CD4-positive, alpha-beta T cell treated with Interferon alpha-2 for 1 hour (primary cell): ENCODE measurements around the gene SALL1.

Experiments
- DNase-seq, 2 donors: peaks; one replicate each; pipeline ENCODE4 v3.0.0-alpha.2; 2020 to 2022

Gene SALL1

DNA sequence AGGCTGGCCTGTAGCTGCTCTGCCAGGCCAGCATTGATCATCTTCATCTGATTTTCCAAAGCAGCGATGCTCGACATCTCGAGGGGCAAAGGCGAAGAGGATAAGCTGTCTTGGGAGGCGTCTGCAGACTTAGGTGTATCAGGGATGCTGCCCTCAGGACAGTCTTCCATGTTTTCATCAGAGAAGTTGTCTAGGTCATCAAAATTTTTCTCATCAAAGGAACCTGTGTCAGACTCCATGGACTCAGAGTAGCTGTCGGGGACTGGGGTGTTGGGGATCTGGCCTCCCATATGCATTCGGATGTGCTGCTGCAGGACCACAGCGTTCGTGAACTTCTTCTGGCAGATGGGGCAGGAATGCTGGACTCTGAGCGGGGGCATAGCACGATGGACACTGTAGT lies 11.5 kb downstream of the SALL1 start:
- DNase-seq: no peak

DNA sequence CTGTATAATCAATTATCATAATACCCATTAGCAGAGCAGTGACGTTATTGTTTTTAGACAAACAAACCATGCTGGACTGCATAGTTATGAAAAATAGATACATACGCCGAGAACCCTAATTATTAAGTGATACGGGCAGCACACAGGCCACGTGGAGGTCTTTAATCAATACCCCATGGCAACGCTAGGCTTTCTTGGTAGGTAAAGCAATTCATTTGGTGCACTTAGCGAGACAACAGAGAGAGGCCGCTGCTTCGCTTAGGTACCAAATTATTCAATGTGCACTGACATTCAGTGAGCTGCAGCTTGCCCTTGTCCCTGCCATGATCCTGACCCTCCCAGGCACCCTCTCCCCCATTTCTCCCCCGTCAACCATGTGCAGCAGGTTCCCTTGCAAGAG lies 12.9 kb downstream of the SALL1 start:
- no peak for DNase-seq

DNA sequence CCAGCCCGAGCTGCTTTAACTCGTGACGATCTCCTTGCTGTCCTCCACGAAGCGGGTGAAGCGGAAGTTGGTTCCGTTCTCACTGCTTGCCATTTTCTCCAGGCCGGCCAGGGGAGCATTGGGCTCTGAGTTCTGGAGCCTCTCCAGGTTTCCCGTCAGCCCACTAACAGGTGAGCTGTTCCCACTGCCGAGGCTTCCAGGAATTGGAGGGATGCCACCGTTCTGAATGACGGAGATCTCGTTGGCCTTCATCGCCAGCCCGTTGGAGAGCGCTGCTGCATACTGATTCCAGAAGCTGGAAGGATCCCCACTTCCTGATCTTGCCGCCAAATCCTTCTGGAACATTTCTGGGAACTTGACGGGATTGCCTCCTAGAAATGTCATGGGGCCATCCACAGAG lies 14.0 kb downstream of the SALL1 start:
- DNase-seq: no peak

DNA sequence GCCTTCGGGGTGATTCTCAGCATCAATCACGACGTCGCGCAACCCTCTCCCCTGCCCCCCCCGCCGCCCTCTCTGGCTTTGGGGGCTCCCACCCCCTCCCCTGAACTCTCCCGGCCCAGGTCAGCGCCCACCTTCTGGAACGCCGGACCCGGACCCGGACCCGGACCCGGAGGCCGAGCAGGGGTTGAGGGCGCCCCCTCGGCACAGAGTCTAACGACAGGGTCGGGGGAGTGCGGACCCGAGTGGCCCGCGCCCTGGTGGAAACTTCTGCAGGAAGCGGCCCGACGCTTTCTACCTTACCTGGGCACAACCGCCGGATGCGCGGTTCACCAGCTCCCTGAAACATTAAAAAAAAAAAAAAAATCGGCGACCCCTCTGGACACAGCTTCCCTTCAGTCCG lies 16.2 kb downstream of the SALL1 start:
- no peak for DNase-seq

DNA sequence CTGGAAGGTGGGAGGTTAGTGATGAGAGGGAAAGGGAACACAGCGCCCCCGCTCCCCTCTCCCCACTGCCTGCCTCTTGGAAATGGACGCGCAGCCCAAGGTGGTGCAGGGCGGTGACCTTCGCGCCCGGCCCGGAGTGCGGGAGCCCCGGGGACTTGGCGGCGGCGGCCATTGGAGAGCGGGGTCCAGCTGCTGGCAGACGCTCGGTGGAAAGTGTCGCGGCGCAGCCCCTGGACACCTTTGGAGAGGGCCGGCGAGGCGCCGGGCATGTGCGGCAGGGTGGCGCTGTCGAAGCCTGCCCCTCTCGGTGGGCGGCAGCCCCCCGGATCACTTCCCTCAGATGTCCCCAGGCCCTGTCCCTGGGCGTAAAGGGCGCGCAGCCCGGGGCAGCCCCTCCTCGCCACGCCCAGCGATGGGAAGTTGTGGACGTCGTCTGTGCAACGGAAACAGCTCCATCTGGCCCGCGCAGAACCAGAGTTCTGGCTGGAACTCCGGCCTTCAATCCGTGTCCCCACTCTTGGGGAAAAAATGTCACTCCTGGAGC lies 16.7 kb downstream of the SALL1 start:
- DNase-seq: no peak

DNA sequence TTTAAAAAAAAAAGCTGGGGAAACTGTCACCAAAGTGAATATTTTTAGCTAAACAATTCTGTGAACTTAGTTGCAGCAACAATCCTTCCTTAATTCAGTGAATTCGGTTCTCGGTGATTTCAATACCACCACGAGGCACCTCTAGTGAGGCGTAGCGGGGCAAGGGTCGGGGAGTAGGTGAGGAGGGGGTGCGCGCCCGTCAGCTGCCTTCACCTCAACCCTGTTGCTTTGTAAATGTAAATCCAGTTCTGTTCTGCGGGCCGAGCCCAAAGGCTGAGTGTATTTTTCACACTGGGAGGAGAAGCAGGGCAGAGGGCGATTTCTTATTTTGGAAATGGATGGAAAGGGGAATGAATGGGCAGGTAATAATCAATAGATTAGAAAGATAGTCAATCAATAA lies 17.4 kb downstream of the SALL1 start:
- no peak for DNase-seq

DNA sequence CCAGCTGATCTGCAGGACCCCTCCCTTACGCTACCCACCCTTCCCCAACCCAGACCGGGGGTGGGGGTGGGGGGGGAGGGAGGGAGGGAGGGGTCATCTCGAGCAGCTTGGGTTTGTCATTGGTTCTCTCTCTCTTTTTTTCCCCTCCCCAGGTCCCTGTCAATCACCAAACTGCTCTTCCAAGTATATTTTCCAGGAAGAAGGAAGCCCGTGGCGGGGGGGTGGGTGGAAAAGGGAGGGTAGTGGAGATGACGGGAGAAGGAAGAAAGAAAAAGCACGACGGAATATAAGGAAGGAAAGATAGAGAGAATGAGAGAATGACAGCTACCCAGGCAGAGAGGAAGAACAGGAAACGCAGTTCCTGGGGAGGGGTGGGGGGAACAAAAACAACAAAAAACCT lies 17.9 kb downstream of the SALL1 start:
- DNase-seq: no peak

DNA sequence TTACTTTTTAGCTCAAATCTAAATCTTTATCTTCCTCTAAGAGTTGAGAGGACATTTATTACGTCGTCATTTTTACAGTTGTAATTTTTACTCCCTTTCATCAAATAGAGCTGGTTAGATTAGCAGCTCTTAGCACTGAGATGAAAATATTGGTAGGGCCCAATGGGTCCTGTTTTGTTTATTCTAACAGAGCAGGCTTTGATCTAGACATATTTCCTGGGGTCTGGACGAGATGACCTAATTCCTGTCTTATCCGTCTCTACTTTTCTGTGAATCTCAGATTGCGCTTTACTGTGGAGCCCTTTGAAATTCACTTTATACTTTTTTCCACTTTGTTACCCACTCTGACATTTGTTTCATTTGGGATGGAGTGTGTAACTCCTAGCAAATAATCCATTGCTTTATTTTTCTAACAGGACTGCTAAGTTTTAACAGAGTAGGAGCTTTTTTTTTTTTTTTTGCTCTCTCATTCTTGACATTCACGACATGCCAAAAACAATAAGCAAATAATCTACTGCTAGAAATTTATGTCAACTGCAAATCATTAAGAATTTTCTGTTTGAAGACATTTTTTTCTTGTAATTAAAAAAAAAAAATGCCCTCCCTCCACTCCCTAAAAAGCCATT lies 18.5 kb downstream of the SALL1 start:
- DNase-seq: no peak

DNA sequence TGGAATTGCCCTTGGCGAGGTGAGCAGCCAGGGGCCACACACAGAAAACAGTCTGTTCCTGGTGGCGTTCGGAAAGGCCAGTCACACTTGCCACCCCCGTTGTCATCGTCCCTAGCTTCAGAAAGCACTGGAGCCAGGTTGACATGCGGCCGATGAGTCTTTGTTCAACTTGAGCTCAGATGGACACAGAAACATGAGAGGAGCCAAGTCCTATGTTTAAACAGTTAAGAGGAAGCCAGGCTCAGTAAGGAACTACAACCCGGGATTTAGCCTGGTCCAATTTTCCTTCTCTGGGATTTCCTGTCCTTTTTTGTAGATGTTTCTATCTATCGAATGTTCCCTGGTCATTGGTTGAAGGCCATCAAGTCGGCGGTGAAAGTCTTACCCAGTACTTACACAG lies 19.5 kb downstream of the SALL1 start:
- DNase-seq: no peak

DNA sequence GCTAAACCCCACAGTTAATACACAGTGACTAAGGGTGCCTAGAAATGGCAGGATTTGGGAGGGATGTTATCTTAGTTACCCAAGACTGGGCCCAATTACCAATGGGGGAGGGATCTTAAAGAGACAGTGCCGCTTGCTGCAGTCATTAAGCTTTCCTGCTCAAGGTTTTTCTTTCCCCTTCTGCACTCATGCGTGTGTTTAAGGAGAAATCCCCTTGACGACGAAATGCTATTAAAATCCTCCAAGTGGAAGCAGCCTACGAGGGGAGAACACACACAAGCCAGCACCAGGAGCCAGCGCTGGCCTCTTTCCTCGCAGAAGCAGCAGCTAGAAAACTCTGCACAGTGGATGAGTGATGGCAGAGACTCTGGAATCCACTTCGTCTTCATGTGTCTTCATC lies 22.0 kb downstream of the SALL1 start:
- no peak for DNase-seq

DNA sequence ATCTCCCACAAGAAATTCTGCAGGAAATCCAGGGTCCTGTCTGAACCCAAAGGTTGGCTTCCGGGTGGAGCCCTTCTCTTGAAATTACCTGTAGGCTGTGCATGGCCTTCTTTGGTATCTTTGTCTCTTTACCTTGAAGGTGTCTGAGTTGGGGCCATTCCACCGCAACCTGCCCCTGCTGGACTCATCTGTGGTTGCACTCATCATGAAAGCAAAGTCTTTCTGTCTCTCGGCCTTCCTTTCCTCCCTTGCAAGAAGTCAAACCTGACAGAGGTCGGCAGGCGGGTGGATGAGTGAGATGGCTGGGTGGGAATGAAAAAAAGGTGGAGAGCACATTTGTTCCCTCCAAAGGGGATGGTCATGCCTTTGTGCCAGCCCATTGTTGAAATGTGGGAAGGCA lies 25.1 kb downstream of the SALL1 start:
- no peak for DNase-seq

DNA sequence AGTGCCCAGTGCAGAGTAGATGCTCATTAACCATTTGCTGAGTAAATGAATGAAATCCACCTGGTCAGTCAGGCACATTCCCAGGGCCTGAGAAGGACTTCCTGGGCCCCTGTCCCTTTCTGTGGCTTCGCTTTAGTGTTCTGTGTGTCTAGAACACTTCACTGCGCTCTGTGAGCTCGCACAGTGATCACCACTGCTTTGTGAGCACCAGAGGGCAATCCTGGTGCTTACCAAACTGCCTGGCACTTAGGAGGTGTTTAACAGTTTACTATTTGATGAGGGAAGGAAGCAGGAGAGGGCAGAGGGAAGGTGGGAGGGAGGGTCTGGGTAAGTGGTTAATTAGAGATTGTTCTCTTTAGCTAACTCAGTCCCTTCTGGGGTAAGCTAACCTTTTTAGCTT lies 26.2 kb downstream of the SALL1 start:
- DNase-seq: no peak

DNA sequence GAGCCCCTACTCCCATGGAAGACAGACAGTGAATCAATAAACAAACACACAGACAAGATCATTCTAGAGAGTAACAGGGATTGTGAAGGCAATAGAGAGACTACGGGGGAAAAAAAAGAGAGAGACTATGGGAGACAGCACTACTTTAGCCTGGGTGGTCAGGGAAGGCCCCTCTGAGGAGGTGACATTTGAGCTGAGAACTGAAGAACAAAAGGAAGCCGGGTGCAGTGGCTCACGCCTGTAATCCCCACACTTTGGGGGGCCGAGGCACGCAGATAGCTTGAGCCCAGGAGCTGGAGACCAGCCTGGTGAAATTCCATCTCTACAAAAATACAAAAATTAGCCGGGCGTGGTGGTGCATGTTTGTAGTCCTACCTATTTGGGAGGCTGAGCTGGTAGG lies 29.2 kb downstream of the SALL1 start:
- DNase-seq: no peak

DNA sequence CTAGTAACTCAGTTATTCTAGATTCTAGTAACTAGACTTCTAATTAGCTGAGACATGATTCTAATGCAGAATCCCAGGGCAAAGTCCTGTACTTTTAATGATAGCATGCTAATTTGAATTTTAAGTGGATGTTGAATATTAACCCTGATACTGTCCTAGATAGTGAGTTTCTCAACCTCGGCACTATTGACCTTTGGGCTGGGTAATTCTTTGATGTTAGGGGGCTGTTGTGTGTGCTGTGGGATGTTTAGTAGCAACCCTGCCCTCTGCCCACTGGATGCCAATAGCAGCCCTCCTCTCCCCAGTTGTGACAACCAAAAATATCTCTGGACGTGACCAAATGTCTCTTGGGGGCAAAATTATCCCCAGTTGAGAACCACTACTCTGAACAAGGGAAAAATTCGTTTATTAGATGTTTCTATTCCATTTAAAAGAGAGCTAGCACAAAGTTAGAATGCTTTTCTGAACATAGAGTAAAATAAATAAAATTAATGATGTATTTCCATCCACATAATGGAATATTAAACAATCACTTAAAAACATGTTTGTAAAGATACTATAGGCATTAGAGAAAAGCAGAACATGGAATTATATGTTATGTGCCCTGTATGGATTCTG lies 30.2 kb downstream of the SALL1 start:
- no peak for DNase-seq

DNA sequence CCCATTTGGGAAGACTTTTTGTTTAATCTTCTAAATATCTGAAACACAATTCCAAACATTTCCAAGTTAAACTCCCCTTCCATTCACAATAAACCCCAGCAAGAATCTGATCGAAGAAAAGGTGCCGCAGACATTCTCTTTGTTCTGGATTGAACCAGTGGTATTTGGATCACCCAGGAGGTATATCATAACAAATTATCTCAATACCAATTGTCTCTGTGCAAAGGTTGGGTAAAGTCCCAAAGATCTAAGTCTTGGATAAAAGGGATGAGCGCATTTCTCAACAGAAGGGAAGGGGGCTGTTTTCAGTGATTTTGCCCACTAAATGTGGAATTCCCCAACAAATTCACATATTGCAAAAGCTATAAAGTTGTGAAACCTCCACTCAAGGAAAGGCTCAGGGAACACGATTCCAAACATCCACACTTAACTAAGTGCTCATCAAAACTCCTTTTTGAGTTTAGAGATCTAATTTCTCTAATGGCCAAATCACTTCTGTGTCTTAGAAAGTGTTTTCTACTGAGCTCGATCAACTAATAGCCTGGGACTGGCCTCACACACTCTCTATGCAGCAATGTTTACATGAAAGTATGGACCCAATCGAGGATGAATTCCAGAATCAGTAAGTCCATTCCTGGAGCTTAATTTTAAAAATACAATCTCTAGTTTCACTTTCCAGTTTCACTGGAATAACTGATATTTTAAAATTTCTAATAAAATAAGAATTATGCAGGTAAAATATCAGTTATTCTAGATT lies 30.9 kb downstream of the SALL1 start:
- DNase-seq: no peak

DNA sequence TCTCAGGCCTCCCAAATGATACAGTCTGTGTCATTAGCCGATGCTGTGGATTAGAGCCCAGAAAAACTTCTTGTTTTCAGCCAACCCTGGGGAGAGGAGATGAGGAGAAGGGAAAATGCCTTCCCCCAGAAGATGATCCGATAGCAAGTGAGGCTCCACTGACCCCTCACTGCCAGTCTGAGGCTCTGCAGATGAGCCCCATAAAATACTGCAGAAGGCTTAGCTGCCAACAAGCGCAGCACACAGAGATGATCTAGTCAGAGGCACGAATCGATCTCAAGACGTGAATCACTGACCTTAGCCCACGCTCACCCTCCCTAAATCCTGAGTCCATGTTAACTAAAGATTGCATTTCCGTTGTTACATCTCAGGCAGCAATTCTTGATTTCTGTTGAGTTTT lies 31.5 kb downstream of the SALL1 start:
- DNase-seq: no peak

DNA sequence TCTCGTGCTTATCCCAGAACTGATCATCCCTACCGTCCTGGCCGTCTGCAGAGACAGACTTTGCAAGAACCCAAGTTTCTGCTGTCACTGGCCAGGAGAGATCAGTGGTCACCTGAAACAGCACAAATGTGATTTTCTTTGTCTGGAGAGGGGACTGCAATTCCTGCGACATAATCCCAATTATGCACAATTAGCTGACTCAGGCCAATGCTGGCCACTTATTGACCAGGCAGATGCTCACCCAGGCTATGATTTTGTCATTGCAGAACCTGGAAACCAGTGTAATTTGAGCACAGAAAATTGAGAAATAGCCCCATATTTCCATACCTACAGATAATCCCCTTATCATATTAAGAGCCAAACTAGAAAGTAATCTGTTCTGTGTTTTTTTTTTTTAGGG lies 34.7 kb downstream of the SALL1 start:
- no peak for DNase-seq

DNA sequence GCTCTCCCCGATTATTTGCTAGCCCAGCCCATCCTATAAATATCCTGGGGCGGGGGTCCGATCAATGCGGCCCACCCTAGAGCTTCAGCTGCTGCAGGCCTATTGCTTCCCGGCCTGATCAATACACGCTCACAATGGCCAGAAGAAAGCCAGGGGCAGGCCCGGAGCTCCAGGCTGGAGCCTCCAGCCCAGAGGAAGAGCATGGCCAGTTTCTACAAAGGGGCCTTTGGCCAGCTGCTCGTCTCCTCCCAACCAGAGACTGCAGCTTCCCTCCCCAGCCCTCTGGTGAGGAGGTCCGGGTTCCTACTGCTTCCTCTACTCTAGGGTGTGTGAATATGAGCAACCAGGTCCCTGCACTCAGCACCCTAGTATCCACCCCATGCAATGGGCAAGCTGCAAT lies 36.7 kb downstream of the SALL1 start:
- no peak for DNase-seq

DNA sequence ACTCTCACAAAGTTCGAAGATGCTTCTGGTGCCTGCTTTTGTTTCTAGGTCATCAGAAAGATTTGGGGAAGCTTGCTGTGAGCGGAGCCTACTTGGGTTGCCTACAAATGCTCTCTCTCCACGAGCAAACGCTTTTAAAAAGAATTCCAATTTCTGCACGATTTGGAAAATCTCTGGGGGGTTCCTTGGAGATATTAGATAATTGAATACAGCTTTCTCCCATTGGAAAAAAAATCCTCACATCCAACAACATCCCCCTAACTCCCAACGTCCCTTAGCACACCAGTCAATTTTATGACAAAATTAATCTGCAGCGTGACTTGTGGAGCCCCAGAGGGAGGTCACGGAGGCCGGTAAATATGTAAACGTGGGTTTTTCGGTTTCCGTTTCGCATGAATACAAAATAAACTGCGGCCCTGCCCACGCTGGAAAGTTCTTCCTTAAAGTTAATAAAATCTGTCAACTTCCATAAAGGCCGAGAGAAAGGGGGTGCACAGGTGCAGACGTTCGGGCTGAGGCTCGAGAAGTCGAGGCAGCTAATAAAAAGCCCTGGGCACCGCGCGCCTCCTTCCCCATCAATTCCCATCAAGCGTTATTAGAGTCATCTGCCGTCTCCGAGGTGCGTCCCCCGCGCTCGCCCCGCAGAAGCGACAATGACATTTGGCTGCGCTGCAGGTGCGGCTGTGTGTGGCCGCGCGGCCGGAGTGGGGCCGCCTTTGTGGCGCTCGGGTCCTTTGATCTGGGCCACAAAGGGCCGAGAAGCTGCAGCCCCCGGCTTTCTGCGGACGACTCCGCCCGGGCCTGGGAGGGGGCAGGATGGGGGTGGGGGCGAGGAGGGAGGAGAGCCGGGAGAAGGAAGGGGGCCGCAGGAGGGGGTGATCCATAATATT lies 37.6 kb downstream of the SALL1 start:
- DNase-seq: no peak

DNA sequence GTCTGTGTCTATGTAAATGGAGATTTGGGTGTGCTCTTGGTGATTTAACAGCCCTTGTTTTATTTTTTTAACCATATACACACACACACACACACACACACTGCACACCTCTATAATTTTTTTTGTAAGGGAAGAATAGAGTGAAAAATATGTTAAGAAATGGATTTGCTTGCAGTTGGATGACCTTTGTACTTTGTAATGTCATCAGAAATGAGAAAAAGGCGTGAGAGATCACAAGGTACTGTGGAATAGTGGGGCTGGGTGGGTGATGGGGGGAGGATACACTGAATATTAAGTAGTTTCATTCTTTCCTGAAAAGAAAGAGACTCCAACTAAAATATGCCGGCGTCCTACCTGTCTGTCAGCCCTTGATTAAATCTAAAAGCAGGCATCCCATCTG lies 38.7 kb downstream of the SALL1 start:
- no peak for DNase-seq

DNA sequence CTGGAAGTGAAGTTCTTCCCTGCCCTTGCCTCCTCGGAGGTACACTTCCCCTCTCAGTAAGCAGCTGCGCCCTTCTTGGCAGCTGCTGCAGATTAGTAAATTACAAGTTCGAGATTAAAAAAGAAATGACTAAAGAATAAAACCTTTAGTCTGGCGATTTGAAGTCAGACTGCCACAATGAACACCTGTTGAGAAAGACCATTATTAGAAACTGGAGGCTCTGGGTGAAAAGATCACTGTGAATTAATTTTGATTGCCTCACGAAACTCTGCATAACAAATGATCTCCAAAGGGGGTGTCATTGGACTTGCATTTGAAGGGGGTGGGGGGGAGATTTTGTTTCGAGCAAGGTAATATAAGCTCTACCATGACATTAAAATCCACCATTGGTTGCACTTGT lies 39.3 kb downstream of the SALL1 start:
- DNase-seq: no peak

DNA sequence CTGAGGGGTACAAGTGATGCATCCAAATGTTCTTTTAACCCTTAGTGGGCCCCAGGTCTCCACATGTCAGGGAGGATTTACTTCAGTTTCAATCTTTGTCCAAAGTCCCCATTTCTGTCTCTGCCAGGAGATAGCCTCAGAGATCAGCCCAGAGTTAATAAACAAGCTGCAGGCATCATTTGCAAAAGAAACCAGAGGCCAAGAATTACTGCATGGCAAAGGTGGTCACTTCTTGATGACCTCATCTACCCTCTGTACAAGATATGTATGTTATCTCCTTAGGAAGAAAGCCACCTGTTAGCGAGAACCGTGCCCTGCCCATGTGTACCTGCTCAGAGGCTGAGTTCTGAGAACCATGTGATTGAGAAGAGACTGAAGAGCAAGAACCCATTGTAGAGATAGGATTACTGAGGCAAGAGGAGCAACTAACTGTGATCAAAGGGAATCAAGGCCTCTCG lies 40.3 kb downstream of the SALL1 start:
- no peak for DNase-seq

DNA sequence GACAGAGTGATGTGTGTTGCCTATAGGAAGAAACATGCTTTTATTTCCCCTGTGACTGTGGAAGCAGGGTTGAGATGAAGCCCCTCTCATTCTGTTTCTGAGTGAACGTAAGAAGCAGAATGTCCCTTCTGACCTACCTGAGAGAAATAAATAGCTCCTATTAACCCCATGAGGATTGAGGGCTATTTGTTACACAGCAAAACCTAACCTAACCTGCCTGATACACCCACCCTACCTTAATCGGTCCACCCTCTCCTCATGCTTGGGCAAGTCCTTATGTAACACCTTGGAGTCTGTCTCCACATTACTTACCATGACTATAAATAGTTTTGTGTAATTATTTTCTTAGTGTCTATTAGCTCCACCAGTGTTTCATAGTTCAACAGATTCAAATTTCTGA lies 41.9 kb downstream of the SALL1 start:
- DNase-seq: no peak
